RWPE2 (cell line): ENCODE data around the gene CNTN4.

Experiments
- ATAC-seq: fragments of 200-7000 bp; cut with Tn5 transposase; 3 replicates; pipeline ENCODE4 v1.9.1; 2021; ENCODE audit warnings: low read depth
- DNase-seq: peaks from one replicate; pipeline ENCODE4 v3.0.0-alpha.2; 2020; ENCODE audit warnings: low spot score
- H3K27ac ChIP-seq: fragments of 450-650 bp; 2 replicates; pipeline ENCODE4 v1.5.1; 2017; ENCODE audit warnings: mild to moderate bottlenecking; ENCODE audit not compliant: poor library complexity, severe bottlenecking
- H3K27me3 ChIP-seq: fragments of 250-450 bp; sonication (Bioruptor Pico); 2 replicates; pipeline ENCODE4 v1.5.1; 2021; ENCODE audit warnings: mild to moderate bottlenecking, moderate library complexity; ENCODE audit not compliant: insufficient read depth, poor library complexity, severe bottlenecking
- H3K36me3 ChIP-seq: fragments of 250-450 bp; sonication (Bioruptor Pico); 2 replicates; pipeline ENCODE4 v1.5.1; 2020; ENCODE audit warnings: low read depth, mild to moderate bottlenecking, moderate library complexity
- H3K4me1 ChIP-seq: fragments of 250-450 bp; sonication (Bioruptor Pico); 2 replicates; pipeline ENCODE4 v1.5.1; 2021; ENCODE audit warnings: mild to moderate bottlenecking, moderate library complexity; ENCODE audit not compliant: insufficient read depth, poor library complexity, severe bottlenecking
- H3K4me3 ChIP-seq: fragments of 250-450 bp; sonication (Bioruptor Pico); 2 replicates; pipeline ENCODE4 v1.5.1; 2021; ENCODE audit warnings: mild to moderate bottlenecking, moderate library complexity; ENCODE audit not compliant: severe bottlenecking
- H3K9me3 ChIP-seq: fragments of 250-450 bp; sonication (Bioruptor Pico); 2 replicates; pipeline ENCODE4 v1.5.1; 2021; ENCODE audit warnings: mild to moderate bottlenecking, moderate library complexity; ENCODE audit not compliant: severe bottlenecking
- CTCF ChIP-seq: fragments of 450-650 bp; IDR thresholded peaks from one replicate; pipeline ENCODE4 v1.5.1; 2017; ENCODE audit warnings: mild to moderate bottlenecking, moderate library complexity; ENCODE audit not compliant: poor library complexity, severe bottlenecking

The CNTN4 gene

GRCh38 chr3:2927259-2927658 is 828.6 kb downstream of the CNTN4 start:
- no peak for ATAC-seq

GRCh38 chr3:2929574-2929973 is 830.9 kb downstream of the CNTN4 start:
- Histone ChIP-seq H3K9me3 (peaks cover 3% of the 10 kb centered on the region), H3K4me1 (no peaks in the 10 kb centered on the region), H3K27me3 (no peaks in the 10 kb centered on the region), H3K27ac (no peak overlapping the region), H3K36me3 (no peaks in the 10 kb centered on the region), H3K4me3 (no peak overlapping the region)
- no peak for DNase-seq
- no peak for TF ChIP-seq CTCF
- no peak for ATAC-seq

More at GRCh38 chr3:2927259-2927658, 828.6 kb downstream of the CNTN4 start:
- TF ChIP-seq CTCF = no peak
- Histone ChIP-seq H3K36me3 (no peaks in the 10 kb centered on the region), H3K4me3 (no peak overlapping the region), H3K27me3 (no peaks in the 10 kb centered on the region), H3K27ac (no peak overlapping the region), H3K9me3 (peaks cover 3% of the 10 kb centered on the region), H3K4me1 (no peaks in the 10 kb centered on the region)
- DNase-seq = no peak

- H3K9me3 ChIP-seq = peaks cover 3% of the 10 kb centered on the region
- H3K36me3 ChIP-seq = no peaks in the 10 kb centered on the region
- TF ChIP-seq CTCF = no peak
- ATAC-seq = no peak
- H3K27me3 ChIP-seq = no peaks in the 10 kb centered on the region
- H3K4me3 ChIP-seq = no peak overlapping the region
- no peak overlapping the region for H3K27ac ChIP-seq
- H3K4me1 ChIP-seq = no peaks in the 10 kb centered on the region
- no peak for DNase-seq
Observed at GRCh38 chr3:2931265-2931664, 832.6 kb downstream of the CNTN4 start.

GRCh38 chr3:2934541-2934940 is 835.9 kb downstream of the CNTN4 start:
- Histone ChIP-seq H3K27me3 (no peaks in the 10 kb centered on the region), H3K9me3 (peaks cover 2% of the 10 kb centered on the region), H3K4me3 (no peak overlapping the region), H3K4me1 (no peaks in the 10 kb centered on the region), H3K27ac (no peak overlapping the region), H3K36me3 (no peaks in the 10 kb centered on the region)
- ATAC-seq (no peak), DNase-seq (no peak)
- no peak for TF ChIP-seq CTCF

GRCh38 chr3:2937055-2937454 is 838.4 kb downstream of the CNTN4 start:
- H3K27me3 ChIP-seq = no peaks in the 10 kb centered on the region
- peaks cover 2% of the 10 kb centered on the region for H3K9me3 ChIP-seq
- H3K4me1 ChIP-seq = no peaks in the 10 kb centered on the region
- DNase-seq (no peak), ATAC-seq (no peak)
- H3K27ac ChIP-seq = no peak overlapping the region
- TF ChIP-seq CTCF = no peak
- no peak overlapping the region for H3K4me3 ChIP-seq
- H3K36me3 ChIP-seq = no peaks in the 10 kb centered on the region
